ENCODE measurements around the gene INTS2.

DNA sequence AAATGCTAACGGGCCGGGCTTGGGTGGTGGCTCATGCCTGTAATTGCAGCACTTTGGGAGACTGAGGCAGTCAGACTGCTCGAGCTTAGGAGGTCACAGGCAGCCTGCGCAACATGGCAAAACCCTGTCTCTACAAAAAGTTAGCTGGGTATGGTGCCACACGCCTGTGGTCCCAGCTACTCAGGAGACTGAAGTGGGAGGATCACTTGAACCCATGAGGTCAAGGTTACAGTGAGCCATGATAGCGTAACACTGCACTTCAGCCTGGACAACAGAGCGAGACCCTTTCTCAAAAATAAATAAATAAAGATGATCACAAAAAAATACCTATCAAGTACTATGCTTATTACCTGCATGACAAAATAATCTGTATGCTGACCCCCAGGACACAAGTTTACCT, 46.3 kb upstream of the INTS2 start:
- no peak for TF ChIP-seq POLR2A (IDR thresholded peaks at IDR 0.05)
- TF ChIP-seq, protein P1, sequence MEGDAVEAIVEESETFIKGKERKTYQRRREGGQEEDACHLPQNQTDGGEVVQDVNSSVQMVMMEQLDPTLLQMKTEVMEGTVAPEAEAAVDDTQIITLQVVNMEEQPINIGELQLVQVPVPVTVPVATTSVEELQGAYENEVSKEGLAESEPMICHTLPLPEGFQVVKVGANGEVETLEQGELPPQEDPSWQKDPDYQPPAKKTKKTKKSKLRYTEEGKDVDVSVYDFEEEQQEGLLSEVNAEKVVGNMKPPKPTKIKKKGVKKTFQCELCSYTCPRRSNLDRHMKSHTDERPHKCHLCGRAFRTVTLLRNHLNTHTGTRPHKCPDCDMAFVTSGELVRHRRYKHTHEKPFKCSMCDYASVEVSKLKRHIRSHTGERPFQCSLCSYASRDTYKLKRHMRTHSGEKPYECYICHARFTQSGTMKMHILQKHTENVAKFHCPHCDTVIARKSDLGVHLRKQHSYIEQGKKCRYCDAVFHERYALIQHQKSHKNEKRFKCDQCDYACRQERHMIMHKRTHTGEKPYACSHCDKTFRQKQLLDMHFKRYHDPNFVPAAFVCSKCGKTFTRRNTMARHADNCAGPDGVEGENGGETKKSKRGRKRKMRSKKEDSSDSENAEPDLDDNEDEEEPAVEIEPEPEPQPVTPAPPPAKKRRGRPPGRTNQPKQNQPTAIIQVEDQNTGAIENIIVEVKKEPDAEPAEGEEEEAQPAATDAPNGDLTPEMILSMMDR (IDR thresholded peaks at IDR 0.05 in 4 of 5, conservative IDR thresholded peaks at IDR 0.05 in 1 of 5) = no peak

Measured in gastrocnemius medialis (tissue), 4 donors.